NCI-H524 treated with DMSO at 0.1 percent for 48 hours (cell line): Measurements from ENCODE around the gene OR2A5.
"Not testable (repeated sequence)": the region's sequence is repeated elsewhere in the genome, so short reads cannot be mapped to it uniquely, and the experiment has no call there.

Experiments
- DNase-seq: peaks from one replicate; lab custom pipeline; 2025; lab: John Stamatoyannopoulos, UW

Gene OR2A5

DNA sequence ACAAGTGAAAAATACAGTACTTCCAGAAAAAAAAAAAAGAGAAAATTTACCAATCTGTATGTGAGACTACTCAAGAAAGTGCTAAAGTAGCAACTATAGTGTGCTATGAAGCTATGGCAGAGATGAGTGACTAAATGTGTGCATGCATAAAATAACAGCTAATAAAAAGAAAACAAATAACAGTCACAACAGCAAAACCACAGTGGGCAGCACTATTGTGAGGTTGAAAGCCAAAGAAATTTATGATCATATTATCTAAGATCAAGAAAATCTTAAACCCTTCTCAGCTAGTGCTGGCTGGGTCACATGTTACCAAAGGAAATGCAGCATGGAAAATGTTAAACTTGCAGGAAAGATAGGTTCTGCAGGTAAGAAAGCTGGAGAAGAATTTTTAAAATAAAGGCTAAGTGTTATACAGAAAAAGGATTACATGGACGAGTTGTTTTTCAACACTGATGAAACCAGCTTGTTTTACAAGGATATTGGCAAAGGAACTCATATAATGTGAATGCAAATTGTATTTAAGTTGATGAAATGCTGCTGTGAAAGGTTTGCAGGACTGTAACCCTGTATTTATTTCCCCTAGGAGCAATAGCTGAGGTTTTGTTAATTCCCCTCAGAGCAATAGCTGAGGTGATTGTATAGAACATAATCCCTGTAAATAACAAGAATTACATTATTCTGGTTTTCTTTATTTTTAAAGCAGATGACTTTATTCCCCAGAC lies 15.6 kb upstream of the OR2A5 start:
- DNase-seq = no peak

DNA sequence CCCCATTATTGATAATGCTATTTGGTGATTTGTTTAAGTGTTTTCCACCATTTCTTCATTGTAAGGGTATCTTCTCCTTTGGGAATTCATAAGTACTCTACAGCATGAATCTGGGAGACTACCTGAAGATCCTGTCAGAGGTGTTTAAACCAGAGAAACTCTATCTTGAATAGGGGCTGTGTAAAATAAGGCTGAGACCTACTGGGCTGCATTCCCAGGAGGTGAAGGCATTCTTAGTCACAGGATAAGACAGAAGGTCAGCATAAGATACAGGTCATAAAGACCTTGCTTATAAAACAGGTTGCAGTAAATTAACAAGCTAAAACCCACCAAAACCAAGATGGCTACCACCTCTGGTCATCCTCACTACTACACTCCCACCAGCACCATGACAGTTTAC lies 13.4 kb upstream of the OR2A5 start:
- no peak for DNase-seq

DNA sequence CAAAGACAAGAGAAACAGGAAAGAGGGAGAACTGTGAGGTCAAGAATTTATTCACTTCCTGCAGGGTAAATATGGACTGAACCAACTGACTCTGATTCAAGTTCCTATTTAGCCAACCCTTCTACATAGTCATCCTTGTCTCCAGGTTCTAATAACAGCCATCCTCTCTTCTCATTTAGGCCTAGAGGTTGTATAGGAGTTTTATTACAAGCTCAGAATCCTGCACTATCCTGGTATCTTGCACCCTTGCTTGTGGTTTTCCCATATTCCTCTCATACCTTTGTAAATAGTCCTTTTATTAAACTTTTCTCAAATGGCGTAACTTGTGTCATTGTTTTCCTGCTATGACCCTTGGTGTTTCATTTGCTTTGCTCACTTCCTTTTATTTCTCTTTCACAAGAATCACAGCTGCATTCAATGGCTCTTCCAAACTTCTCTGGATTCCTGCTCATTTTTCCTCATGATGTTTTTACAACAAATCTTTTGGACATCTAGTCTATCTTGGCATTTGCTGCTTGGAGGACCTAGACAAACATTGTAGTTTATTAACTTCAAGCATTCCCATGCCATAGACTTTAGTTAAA lies 12.4 kb upstream of the OR2A5 start:
- no peak for DNase-seq

DNA sequence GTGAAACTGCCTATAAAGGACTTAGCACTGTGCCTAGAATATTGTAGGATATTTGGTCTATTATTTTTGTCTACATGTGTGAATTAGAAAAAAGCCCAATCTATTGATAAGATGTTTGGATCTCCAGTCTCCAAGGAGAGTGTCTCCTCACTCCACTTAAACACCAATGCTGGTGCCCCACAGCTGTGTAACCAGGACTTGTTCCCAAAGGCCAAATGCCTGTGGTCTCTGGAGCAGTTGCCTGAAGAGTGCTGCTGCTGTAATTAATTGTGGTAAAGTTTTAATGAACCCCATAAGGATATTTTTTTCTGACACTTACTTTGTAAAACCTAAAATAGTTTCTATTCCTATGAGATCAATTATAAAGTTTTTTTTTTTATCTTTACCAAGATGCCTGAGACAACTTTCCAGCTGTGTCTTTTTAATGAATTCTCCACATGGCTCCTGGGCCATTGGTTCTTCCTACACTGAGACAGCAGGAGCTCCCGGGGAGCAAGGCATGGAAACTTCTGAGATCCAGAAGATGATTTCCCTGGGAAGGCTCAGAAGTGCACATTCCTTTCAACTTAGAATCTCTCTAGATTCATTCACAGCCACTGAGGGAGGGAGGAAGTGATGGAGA lies 11.2 kb upstream of the OR2A5 start:
- no peak for DNase-seq

DNA sequence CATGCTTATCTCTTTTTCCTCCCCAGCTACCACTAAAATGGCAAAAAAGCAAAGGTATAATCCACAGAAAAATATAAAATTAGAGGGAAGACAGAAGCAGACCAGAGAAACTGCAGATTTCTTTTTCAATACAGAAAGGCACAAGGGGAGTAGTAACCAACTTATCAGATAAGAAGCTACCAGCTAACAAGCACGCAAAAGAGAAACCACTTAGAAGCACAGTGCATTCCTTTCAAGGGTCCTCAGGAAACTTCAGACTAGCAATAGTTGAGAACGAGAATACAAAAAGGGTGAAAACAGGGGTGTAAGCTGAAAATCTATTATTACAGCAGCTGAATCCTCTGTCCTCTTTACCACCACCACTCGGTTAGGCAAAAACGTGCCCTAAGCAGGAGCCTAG lies 9.9 kb upstream of the OR2A5 start:
- DNase-seq = no peak

DNA sequence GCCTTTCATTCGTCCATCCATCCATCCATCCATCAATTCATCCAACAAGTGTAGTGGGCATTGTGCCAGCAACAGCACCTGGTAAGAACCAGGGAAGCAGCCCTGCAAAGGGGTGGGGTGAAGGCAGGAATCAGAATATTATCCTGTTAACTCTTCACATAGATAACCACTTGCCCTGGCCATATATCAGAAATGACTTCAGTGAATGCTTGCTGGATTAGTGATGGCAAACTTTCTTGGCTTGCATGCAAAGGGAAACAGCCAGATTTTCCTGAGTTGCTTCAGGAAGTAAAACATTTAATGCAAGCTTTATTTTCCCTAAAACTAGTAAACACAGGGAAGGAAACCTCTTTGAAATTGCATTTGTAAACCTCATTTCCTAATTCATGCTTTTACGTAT lies 743 bp downstream of the OR2A5 start:
- no peak for DNase-seq

DNA sequence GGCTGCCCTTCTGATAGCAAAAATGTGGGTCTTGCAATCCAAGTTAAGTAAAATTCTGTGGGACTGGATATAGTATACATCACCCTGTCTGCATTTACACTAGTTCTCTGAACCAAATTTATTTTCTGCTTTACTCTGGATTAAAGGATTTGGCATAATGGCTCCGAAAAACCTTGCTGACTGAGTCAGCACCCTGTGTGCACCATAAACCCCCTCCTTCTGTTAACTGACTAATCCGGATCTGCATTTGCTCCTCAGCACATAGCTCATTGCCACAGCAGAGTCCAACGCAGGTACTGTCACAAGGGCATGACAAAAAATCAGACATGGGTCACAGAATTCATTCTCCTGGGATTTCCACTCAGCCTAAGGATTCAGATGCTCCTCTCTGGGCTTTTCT lies 1.3 kb downstream of the OR2A5 start:
- DNase-seq = no peak

DNA sequence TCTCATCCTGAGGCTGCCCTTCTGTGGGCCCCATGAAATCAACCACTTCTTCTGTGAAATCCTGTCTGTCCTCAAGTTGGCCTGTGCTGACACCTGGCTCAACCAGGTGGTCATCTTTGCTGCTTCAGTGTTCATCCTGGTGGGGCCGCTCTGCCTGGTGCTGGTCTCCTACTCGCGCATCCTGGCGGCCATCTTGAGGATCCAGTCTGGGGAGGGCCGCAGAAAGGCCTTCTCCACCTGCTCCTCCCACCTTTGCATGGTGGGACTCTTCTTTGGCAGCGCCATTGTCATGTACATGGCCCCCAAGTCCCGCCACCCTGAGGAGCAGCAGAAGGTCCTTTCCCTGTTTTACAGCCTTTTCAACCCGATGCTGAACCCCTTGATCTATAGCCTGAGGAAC lies 2.1 kb downstream of the OR2A5 start:
- not testable (repeated sequence) for DNase-seq

DNA sequence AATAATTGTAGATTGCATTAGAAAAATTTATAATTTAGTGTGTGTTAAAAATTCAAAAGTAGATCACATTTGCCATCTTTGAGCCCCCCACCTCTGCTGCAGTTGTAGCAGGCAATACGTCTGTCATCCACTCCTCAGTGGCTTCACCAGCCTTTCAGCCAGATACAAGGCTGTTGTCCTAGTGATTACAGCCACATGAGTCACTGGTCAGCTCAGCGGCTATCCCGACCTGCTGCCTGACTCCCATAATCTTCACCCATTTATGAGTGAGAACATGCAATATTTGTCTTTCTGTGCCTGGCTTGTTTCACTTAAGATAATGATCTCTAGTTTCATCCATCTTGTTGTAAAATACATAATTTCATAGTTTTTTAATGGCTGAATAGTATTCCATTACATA lies 9.2 kb downstream of the OR2A5 start:
- DNase-seq = no peak

DNA sequence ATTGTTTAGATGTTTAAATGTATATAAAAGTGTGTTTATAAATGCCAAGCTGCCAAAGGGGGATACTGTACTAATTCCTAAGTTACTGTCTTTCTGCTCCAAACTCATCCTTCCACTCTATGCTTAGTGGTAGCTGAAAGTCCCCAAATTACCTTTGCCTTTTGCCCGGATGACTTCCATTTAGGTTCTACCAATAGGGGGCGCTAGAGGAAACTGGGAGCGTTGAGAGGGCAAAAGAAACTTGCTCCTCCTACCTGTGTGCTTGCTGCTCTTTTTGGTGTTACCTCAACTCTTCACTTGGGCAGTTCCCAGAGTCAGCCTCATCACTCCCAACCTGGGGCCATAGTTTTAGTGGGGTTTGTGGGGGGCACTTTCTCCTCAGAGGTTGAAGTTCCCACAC lies 15.0 kb downstream of the OR2A5 start:
- DNase-seq = no peak

DNA sequence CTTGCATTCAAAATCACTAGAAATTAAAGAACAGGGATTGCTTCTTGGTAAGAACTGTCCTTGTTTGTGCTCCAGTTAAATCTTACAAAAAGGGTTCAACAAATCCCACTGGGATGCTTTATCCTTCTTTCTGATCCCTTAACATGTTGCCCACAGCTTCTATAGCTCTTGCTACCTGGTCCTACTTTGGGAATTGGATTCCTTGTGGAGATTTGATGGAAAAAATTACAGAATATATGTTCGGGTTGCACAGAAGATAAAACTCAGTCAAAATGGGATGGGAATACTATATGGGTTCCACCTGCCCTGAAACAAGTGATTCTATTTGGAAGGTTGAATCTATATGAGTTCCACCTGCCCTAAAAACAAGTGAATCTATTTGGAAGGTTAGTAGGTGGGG lies 20.8 kb downstream of the OR2A5 start, which contains the start of gene OR2A25:
Gene OR2A25 (plus strand): TSS at position 301 of the 400 bp plus-strand sequence. CDS start 4,409 bp downstream, outside the sequence.
- no peak for DNase-seq

DNA sequence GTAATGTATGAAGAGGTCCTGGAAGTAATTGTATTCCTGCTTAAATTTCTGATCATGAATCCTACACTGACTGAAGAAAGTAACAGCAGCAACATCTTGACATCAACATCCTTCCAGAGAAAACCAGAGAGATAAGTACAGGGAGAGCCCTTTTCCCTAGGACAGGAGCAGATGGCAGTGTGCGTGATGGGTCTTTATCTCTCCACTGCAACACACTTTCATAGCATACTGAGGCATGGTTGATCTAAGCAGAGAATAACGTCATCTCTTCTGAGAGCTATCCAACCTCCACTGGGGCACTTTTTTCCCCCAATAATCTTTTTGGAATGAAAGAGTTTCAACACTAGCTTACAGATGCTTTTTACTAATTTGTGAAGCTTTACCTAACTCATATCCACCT lies 21.2 kb downstream of the OR2A5 start:
- no peak for DNase-seq

DNA sequence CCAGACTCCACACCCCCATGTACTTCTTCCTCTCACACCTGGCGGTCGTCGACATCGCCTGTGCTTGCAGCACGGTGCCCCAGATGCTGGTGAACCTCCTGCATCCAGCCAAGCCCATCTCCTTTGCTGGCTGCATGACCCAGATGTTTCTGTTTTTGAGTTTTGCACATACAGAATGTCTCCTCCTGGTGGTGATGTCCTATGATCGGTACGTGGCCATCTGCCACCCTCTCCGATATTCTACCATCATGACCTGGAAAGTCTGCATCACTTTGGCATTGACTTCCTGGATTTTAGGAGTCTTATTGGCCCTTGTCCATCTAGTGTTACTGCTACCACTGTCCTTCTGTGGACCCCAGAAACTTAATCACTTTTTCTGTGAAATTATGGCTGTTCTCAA lies 25.6 kb downstream of the OR2A5 start:
- no peak for DNase-seq

DNA sequence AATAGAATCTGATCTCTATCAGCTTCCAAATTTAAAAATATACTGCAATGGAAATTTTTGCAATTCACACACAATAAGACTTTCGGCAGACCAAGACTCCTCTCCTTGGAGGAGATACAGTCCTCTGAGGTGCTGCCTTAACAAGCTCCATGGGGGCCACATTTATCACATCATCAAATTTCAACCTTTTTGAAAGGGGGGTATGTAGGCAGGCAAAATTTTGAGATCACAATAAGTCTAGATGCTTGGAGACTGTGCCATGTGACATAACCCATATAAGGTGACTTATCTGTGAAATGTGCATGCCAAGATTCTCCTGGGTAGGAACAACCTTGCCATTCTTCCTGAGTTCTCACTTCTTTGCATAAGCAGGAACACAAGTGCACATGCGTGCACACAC lies 37.2 kb downstream of the OR2A5 start, which contains the start of gene OR2A12:
Gene OR2A12 (plus strand): TSS at position 301 of the 400 bp plus-strand sequence. CDS start 8,830 bp downstream, outside the sequence.
- no peak for DNase-seq

DNA sequence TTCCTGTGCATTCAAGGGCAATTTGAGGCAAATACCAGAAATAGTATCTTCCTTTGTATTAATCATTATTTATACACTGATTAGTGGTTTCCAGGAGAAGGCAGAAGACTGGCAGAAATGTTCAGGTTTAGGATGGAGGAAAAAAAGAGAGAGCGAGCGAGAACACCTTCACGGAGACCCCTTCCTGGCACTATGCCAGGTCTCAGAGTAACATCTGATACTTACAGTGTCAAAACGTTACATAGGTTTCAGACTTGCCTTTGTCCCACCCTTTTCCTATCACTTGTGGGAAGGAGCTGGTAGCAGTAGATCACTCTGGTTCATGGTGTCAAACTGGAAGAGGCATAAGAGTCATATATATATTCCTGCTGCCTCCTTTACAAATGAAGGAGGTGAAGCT lies 38.0 kb downstream of the OR2A5 start:
- DNase-seq = no peak

DNA sequence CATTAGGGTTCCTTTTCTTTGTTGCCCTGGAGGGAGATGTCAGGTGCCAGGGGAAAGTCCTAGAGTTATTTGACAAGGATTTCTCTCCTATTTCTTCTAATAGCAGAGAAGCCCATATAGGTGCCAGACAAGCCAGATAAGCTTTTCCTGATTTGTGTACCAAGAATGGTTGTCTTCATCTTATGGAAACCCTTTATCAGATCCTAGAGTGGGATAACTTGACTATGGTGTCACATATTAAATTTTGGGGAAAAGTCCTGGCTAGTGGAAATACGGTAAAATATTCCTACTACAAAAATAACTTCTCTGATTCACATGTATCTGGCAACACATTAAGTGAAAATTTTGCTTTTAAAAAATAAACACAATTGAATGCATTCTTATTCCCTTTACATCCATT lies 38.5 kb downstream of the OR2A5 start:
- DNase-seq = no peak

DNA sequence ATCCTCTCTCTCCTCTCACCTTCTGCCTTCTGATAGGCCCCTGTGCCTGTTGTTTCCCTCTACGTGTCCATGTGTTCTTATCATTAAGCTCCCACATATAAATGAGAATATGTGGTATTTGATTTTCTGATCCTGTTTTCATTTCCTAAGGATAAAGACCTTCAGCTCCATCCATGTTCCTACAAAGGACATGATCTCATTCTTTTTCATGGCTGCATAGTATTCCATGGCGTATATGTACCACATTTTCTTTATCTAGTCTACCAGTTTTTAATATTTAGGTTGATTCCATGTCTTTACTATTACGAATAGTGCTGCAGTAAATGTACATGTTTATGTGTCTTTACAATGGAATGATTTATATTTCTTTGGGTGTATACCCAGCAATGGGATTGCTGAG lies 41.9 kb downstream of the OR2A5 start:
- no peak for DNase-seq

DNA sequence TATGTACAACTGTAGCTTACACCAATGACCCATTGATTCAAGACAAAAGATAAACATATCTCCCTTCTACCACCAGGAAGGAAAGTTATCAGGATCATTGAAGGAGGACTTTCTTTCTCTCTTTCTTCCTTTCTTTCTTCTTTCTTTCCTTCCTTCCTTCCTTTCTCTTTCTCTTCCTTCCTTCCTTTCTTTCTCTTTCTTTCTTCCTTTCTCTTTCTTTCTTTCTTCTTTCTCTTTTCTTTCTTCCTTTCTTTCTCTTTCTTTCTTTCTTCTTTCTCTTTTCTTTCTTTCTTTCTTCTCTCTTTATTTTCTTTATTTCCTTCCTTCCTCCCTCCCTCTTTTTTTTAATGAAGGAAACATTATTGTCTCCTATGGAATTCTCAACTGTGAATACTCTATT lies 50.0 kb downstream of the OR2A5 start:
- no peak for DNase-seq

DNA sequence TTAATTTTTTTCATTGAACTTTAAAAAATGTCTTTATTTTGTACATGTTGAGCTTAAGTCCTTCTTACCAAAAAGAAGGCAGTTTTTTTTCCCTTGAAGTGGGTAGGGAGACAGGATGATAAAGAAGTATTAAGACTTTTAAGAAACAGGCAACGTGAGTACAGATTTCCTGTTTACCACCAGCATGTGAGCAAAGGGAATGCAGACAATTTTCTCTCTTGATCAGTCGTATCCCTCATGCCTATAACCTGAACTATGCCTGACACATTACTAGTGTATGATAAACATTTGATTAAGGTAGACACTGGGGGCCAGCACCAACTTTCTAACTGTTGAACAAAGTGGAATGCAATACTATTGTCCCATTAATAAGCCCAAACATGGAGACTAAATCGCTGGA lies 51.9 kb downstream of the OR2A5 start:
- no peak for DNase-seq

DNA sequence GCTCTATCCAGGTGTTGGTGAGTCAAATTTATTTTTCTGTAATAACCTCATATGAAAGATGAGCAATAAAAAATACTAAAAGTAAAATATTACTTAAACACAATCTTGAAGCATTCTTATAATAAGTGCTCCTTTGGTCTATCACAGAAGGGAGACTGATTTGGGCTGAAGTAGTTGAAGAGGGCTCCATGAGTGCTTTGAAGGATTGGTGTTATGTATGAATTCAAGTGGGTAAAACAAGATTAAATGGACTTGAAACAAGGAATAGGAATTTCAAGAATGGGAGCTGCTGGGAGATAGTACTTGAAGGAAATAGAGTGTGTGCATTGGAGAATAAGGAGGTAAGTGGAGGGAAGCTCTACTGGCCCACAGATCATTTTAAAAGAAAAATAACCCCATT lies 53.3 kb downstream of the OR2A5 start:
- DNase-seq = peak; percentile 68

DNA sequence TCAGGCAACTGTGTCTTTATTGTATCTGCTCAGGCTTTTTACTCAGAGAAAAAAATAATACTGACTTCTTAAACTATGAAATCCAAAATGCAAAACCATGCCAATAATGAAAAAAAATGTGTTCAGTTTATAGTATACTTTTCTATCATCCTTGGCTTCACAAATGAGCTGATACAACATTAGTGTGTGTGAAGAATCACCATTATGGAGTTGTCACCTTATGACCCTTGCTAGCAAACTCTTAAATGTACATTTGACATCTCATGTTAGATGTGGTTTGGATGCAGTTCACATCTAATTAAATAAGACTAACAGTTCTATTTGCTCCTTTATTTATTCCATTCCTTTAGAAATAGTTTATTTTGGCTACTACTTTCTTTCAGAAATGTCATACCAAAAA lies 56.5 kb downstream of the OR2A5 start:
- DNase-seq = no peak
